OCI-LY3 (cell line): ENCODE data around the gene PTPRM.

Experiments used
- CTCF ChIP-seq: fragments of 200-600, 300-600 bp; sonication (generic); IDR thresholded peaks from 2 replicates; pipeline ENCODE4 v1.5.1; 2014; ENCODE audit warnings: antibody characterized with exemption, low read length, low read depth
- EZH2phosphoT487 ChIP-seq: fragments of 200-600 bp; shearing (Covaris generic); IDR thresholded peaks from 2 replicates; pipeline ENCODE4 v1.6.1; 2018; ENCODE audit warnings: antibody characterized with exemption, mixed run types, low read depth

- no peak for TF ChIP-seq CTCF
- TF ChIP-seq EZH2phosphoT487 = no peak
Observed at GRCh38 chr18:7737550-7737949, 170.4 kb downstream of the PTPRM start.
